Measurements from ENCODE around the gene RPS3.
"Not testable (repeated sequence)": the region's sequence is repeated elsewhere in the genome, so short reads cannot be mapped to it uniquely, and the experiment has no call there.

The RPS3 gene

GRCh38 chr11:75399344-75400145 lies at the start of gene RPS3:
TSS of gene RPS3 (plus strand) at chr11:75399518. CDS start at chr11:75399548, 30 bp downstream.
- peak; percentile 90 for DNase-seq (ENCODE audit: low spot score)

DNA sequence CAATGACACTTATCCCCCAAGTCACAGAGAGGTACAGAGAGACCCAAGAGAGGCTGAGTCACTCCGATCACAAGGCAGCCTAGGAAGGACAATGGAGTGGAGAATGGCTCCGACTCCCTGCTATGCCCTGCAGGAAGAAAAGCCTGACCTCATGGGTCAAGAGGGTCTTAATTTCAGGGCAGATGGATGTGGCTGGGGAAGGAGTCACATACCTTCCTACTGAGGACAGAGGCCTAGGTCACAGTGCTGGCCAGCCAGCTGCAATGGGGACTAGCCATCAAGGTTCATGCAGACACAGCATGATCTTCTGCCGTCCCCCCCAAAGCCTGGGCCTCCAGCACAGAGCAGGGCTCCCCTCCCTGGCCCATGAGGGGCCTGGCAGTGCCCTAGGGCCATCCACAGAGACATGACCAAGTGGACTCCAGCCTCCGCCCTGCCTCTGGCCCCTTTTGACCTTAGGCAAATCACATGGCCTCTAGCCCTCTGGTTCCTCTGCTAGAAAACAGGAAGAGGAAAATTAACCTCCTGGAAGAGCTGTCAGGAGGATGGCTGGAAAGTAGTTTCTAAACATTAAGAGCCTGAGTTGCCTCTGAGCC lies 49.7 kb upstream of the RPS3 start:
- DNase-seq (ENCODE audit: low spot score) = no peak

DNA sequence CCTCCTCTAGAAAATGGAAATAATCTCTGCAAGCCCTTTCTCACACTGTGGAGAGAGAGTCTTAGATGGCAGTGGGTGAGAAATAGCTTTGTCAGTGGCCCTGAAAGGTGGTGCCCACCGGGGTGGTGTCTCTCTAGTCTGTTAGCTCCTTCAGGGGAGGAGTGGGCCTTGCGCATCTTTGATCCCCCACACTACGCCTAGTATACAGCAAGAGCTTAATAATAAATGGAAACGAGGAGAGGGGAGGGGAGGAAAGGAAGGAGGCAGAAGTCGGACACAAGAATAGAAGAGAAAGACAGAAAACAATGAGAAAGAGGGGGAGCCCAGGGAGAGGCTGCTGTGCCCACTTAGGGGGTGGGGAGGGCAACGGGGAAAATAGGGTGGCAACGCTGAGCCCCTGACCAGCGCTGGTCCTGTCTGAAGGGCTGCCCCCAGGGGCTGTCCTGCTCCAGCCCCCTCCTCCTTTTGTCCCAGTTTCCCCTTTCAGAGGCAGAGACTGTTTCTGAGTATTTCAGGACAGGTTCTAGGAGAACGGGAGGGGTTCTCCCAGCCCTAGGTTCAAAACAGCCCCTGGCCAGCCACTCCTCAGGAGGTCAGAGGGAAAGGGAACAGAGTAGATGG lies 49.1 kb upstream of the RPS3 start:
- DNase-seq (ENCODE audit: low spot score) = no peak

GRCh38 chr11:75350743-75351540 lies 48.4 kb upstream of the RPS3 start:
- no peak for DNase-seq (ENCODE audit: low spot score)

GRCh38 chr11:75351541-75351790 lies 47.9 kb upstream of the RPS3 start, which contains the start of gene ARRB1:
TSS of gene ARRB1 (minus strand) at chr11:75351661. CDS start at chr11:75351607, 54 bp downstream.
- no peak for DNase-seq (ENCODE audit: low spot score)

- no peak for DNase-seq (ENCODE audit: low spot score)
Observed at GRCh38 chr11:75351791-75352587, 47.3 kb upstream of the RPS3 start.

DNA sequence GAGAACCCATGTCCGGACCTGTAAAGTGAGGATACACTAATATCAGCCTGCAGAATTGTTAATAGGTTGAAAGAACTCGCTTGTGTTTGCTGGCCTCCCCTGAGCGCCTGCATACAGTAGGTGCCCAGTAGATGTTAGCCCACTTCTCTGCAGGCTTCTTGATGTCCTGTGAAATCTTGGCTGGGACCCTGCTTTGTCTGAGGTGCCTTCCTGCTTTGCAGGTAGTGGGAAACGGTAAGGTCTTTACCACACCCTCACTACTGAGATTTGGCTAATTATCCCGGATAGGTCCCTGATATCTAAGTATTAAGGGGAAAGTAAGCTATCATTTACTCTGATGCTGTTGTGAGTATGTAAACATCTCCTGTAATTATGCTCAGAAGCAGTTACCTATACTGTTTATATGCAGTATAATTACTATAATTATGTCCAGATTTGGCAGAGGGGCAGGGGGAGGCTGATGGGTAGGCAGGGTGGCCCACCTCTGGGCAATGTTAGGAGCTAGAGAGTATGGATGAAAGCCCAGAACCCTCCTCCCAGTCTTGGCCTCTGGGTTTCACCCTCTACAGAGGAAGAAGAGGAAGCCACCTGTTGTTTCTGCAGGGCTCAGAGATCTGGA lies 46.6 kb upstream of the RPS3 start:
- DNase-seq (ENCODE audit: low spot score) = no peak

DNA sequence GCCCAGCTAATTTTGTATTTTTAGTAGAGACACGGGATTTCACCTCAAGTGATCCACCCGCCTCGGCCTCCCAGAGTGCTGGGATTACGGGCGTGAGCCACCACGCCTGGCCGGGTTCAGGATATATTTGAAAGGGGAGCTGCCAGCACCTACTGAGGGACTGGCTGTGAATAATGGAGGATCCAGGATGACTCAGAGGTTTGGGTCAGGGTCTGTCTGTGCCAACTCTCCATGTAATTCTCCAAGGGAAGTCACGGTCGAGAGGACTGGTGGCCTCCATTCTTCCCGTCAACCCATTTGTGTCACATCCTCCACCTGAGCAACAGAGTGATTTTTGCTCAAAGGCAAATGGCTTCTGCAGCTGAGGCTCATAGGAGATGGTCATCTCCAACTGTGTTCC lies 44.3 kb upstream of the RPS3 start:
- DNase-seq (ENCODE audit: low spot score) = no peak

- no peak for DNase-seq (ENCODE audit: low spot score)
Observed at GRCh38 chr11:75356613-75357012, 42.7 kb upstream of the RPS3 start.

DNA sequence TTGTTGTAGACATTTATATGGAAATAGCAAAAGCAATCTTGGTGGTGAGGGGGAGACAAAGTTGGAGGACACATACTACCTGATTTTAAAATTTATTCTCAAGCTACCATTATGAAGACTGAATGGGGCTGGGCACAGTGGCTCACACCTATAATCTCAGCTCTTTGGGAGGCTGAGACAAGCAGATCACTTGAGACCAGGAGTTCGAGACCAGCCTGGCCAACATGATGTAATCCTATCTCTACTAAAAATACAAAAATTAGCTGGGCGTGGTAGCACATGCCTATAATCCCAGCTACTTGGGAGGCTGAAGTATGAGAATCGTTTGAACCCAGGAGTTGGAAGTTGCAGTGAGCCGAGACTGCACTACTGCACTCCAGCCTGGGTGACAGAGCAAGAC lies 37.0 kb upstream of the RPS3 start:
- not testable (repeated sequence) for DNase-seq (ENCODE audit: low spot score)

DNA sequence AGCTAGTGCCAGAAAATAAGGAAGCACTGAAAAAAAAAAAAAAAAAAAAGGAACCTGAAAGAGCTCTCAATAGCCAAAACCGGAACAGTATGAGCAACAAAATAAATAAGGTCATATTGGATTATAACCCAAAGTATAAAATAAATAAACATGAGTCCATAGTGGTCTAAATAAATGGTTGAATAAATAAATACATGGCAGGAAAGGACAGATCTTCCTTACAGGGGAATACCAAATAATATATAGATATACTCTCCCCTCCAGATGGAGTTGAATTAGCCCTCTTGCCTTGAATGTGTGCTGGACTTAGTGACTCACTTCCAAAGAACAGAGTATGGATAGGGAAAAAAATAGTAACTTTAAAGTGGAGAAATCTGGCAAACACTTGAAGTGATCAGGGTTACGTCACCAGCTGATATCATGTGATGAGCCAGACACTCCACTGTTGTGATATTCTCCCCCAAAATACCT lies 33.6 kb upstream of the RPS3 start:
- no peak for DNase-seq (ENCODE audit: low spot score)

DNA sequence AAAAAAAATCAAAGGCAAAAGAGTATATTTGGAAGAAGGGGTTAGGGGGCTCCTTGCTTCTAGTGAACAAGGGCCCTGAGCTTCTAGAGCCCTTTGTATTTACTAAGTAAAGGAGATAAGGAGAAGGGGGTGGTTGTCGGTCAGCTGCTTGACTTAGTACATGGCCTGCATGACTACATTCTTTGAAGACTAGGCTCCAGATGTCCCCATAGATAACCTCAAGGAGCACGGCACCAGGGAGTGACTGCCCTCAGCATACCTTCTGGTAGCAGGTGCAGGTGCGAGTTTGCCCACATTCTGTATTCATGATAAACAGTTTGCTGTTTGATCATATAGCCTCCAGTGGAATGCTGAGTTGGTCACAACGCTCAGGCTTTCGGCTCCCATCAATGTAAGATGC lies 32.5 kb upstream of the RPS3 start:
- not testable (repeated sequence) for DNase-seq (ENCODE audit: low spot score)

DNA sequence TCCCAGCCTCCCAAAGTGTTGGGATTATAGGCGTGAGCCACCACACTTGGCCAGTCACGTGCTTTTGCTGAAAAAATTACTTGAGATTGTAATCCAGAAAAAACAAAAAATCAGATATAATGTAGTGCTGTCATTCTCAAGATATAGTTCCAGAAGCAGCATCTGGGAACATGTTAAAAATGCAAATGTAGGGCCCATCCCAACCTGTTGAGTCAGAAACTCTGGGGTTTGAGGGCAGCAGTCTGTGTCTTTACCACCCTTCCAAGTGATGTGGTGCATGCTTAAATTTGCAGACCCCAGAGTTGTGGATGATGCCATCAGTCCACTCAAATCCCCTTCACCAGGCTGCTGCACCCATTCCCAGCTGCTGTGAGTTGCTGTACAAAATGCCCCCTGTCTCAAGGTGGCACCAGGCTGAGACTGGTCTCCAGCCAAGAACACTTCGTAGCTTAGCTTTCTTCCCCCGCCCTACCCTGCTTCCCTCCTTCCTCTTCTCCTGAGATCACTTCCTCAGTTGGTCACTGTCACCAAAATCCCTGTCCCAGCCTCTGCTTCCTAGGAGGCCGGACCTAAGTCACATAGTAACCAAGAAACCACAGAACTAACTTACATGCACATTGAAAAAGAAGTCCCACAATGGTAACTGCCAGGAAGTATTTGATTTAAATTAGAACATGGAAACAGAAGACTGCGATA lies 29.6 kb upstream of the RPS3 start:
- no peak for DNase-seq (ENCODE audit: low spot score)

DNA sequence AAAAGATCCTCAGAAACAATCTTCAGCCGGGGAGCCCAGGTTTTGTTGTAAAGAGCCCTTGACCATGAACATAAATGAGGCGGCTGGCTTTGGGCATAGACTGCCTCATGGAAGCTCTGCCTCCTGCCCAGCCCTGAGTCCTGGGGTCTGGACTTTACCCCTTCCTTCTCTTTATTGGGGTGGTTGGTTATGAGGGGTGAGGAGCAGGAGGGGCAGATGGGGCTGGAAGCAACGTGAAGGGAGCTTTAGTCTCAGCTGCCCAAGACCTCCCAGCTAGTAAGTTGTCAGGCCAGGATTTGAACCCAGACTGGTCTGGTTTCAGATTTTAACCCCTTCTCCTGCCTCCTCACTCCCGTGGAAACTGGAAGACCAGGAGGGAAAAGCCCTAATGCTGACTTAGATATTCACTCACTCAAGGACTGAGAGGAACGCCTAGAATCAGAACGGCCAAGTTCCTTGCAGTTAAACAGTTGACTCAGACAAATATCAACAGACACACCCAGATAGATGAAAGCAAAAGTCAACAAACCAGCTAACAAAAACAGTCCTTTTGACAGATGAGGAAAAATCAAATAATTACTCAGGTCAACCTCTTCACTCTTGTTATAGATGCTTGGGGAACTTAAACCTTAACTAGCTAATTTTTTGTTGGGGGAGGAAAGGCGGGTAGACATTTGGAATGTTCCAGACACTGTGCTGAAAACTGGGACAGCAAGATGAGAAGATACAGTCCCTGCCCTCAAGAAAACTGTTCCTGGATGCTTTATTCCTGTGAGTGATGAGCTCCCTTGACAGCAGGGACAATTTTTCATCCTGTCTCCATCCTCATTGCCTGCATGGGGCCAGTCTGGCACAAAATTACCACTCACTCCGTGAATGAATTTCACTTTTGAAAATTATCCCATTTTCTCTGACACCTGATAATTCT lies 27.1 kb upstream of the RPS3 start:
- DNase-seq (ENCODE audit: low spot score) = no peak

DNA sequence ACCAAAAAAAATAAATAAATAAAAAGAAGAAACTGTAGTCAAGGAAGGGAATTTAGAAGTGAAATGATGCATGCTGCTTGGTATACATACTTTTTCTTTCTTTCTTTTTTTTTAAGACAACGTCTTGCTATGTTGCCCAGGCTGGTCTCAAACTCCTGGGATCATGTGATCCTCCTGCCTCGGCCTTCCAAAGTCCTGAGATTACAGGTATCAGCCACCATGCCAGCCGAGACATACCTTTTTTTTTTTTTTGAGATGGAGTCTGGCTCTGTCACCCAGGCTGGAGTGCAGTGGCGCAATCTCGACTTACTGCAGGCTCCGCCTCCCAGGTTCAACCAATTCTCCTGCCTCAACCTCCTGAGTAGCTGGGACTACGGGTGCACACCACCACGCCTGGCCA lies 26.1 kb upstream of the RPS3 start:
- DNase-seq (ENCODE audit: low spot score) = no peak

DNA sequence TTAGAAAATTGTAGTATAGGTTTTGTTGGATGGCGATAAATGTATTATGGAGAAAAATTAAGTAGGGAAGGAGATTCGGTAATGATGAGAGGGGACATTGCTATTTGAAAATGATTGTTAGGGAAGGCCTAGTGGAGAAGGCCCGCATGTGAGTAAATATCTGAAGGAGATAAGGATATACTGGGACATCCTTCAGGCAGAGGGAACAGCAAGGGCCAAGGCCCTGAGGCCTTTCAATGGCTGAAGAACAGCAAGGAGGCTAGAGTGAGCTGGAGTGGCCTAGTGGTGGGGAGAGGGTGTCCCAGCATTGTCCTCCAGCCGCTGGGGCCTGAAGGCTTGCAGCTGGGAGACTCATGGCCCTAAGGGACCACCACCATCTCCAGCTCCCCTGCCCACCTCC lies 24.7 kb upstream of the RPS3 start:
- no peak for DNase-seq (ENCODE audit: low spot score)

- DNase-seq (ENCODE audit: low spot score) = no peak
Observed at GRCh38 chr11:75375626-75376025, 23.7 kb upstream of the RPS3 start.

- no peak for DNase-seq (ENCODE audit: low spot score)
Observed at GRCh38 chr11:75376175-75376574, 23.1 kb upstream of the RPS3 start.

GRCh38 chr11:75378776-75379175 lies 20.5 kb upstream of the RPS3 start:
- not testable (repeated sequence) for DNase-seq (ENCODE audit: low spot score)

DNA sequence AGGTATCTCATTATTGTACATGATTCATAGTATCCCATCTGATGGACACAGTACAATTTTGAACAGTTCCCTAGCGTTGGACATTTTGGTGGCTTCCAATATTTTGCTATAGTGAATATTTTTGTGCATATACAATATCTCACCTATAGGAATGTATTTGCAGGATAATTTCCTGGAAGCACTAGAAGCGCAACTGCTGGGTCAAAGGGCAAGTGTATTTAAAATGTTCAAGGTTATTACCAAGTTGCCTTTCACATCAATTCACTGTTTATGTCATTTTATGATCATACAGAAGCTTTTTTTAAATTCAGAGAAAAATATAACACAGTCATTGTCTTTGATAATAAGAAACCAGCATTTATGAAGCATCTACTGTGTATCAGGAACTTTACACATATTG lies 19.1 kb upstream of the RPS3 start:
- DNase-seq (ENCODE audit: low spot score) = no peak
